ENCODE results near the gene TSPAN32. TPM values are rescaled to one million over a fixed set of nuclear protein-coding genes. Genes with fewer than 3 reads are reported as not detected.
"Not testable (repeated sequence)": the region's sequence is repeated elsewhere in the genome, so short reads cannot be mapped to it uniquely, and the experiment has no call there.

TSPAN32 gene
- total RNA-seq, 1 experiment from 2014 or later, result not detected

GRCh38 chr11:2331404-2331803 lies 29.6 kb downstream of the TSPAN32 start:
- in situ Hi-C loops (cut with HindIII; ENCODE audit: low pct_unique_long_range_greater_than_20kb, low sequenced_read_pairs), result no loop called here
- Histone ChIP-seq H3K9me3 (ENCODE audit: control insufficient read depth, insufficient read depth, low read depth, low read length) (peaks cover 5% of the 10 kb centered on the region; the same call in 1 of the 2 replicates), H3K4me1 (ENCODE audit: control insufficient read depth, insufficient read depth, low read length) (no peaks in the 10 kb centered on the region), H3K4me3 (ENCODE audit: low read depth in 2 of 2, low read length in 2 of 2) (no peak overlapping the region), H3K36me3 (ENCODE audit: control insufficient read depth, insufficient read depth, low read length) (no peaks in the 10 kb centered on the region), H3K27ac (ENCODE audit: low read length) (no peak overlapping the region), H3K27me3 (ENCODE audit: control insufficient read depth, insufficient read depth, low read length) (no peaks in the 10 kb centered on the region; the same call in 1 of the 2 replicates)
- POLR2A ChIA-PET, result no interaction called here
- no peak for ATAC-seq
- no TSS peak for BruUV-seq (replicated peaks)
- TF ChIP-seq POLR2AphosphoS5 (IDR thresholded peaks at IDR 0.05; ENCODE audit: low read depth, low read length) (no peak), TCF7L2 (IDR thresholded peaks at IDR 0.05; ENCODE audit: low read depth, low read length) (no peak), SIN3A (IDR thresholded peaks at IDR 0.05; ENCODE audit: borderline replicate concordance, insufficient read depth, low read depth, low read length) (no peak), REST (IDR thresholded peaks at IDR 0.05; ENCODE audit: insufficient read depth in 1 of 2, low read depth in 2 of 2, low read length in 1 of 2) (no peak), CTCF (IDR thresholded peaks at IDR 0.05) (no peak)
- CTCF ChIA-PET, result interaction anchor here (0.7 kb wide), 1 partner anchor 91 kb away, joined by 7 read pairs; no protein-coding TSS in a partner anchor
- intact Hi-C loops (cut with micrococcal nuclease; ENCODE audit: unreplicated experiment), result no loop called here
- DNase-seq (ENCODE audit: low read depth, low spot score), result no peak

GRCh38 chr11:2332569-2332968 lies 30.8 kb downstream of the TSPAN32 start:
- H3K4me1 ChIP-seq (ENCODE audit: control insufficient read depth, insufficient read depth, low read length); intact Hi-C loops (cut with micrococcal nuclease; ENCODE audit: unreplicated experiment); H3K27ac ChIP-seq (ENCODE audit: low read length); H3K9me3 ChIP-seq (ENCODE audit: control insufficient read depth, insufficient read depth, low read depth, low read length); in situ Hi-C loops (cut with HindIII; ENCODE audit: low pct_unique_long_range_greater_than_20kb, low sequenced_read_pairs); BruUV-seq (replicated peaks); H3K27me3 ChIP-seq (ENCODE audit: control insufficient read depth, insufficient read depth, low read length); H3K36me3 ChIP-seq (ENCODE audit: control insufficient read depth, insufficient read depth, low read length); POLR2A ChIA-PET; DNase-seq (ENCODE audit: low read depth, low spot score); H3K4me3 ChIP-seq (ENCODE audit: low read depth in 2 of 2, low read length in 2 of 2); ATAC-seq; CTCF ChIA-PET: not testable (repeated sequence)

GRCh38 chr11:2333486-2334205 lies 31.8 kb downstream of the TSPAN32 start:
- POLR2A ChIA-PET; in situ Hi-C loops (cut with HindIII; ENCODE audit: low pct_unique_long_range_greater_than_20kb, low sequenced_read_pairs); DNase-seq (ENCODE audit: low read depth, low spot score); intact Hi-C loops (cut with micrococcal nuclease; ENCODE audit: unreplicated experiment); BruUV-seq (replicated peaks); CTCF ChIA-PET; ATAC-seq; H3K36me3 ChIP-seq (ENCODE audit: control insufficient read depth, insufficient read depth, low read length); H3K4me3 ChIP-seq (ENCODE audit: low read depth in 2 of 2, low read length in 2 of 2); H3K4me1 ChIP-seq (ENCODE audit: control insufficient read depth, insufficient read depth, low read length); H3K27ac ChIP-seq (ENCODE audit: low read length); H3K9me3 ChIP-seq (ENCODE audit: control insufficient read depth, insufficient read depth, low read depth, low read length): not testable (repeated sequence)
- peaks cover 11% of the 10 kb centered on the region for H3K27me3 ChIP-seq (ENCODE audit: control insufficient read depth, insufficient read depth, low read length)

- intact Hi-C loops (cut with micrococcal nuclease; ENCODE audit: unreplicated experiment); H3K36me3 ChIP-seq (ENCODE audit: control insufficient read depth, insufficient read depth, low read length); DNase-seq (ENCODE audit: low read depth, low spot score); H3K27ac ChIP-seq (ENCODE audit: low read length); H3K4me3 ChIP-seq (ENCODE audit: low read depth in 2 of 2, low read length in 2 of 2); CTCF ChIA-PET; ATAC-seq; H3K9me3 ChIP-seq (ENCODE audit: control insufficient read depth, insufficient read depth, low read depth, low read length); H3K4me1 ChIP-seq (ENCODE audit: control insufficient read depth, insufficient read depth, low read length); BruUV-seq (replicated peaks); POLR2A ChIA-PET; in situ Hi-C loops (cut with HindIII; ENCODE audit: low pct_unique_long_range_greater_than_20kb, low sequenced_read_pairs): not testable (repeated sequence)
- H3K27me3 ChIP-seq (ENCODE audit: control insufficient read depth, insufficient read depth, low read length), result peaks cover 15% of the 10 kb centered on the region
Measured at GRCh38 chr11:2335286-2335685, 33.5 kb downstream of the TSPAN32 start.

- intact Hi-C loops (cut with micrococcal nuclease; ENCODE audit: unreplicated experiment), result not testable (repeated sequence)
Measured at GRCh38 chr11:2338760-2339159, 36.9 kb downstream of the TSPAN32 start.

More at GRCh38 chr11:2338760-2339159, 36.9 kb downstream of the TSPAN32 start:
- H3K36me3 ChIP-seq (ENCODE audit: control insufficient read depth, insufficient read depth, low read length); H3K4me3 ChIP-seq (ENCODE audit: low read depth in 2 of 2, low read length in 2 of 2); H3K27ac ChIP-seq (ENCODE audit: low read length); H3K4me1 ChIP-seq (ENCODE audit: control insufficient read depth, insufficient read depth, low read length); BruUV-seq (replicated peaks); DNase-seq (ENCODE audit: low read depth, low spot score); POLR2A ChIA-PET; H3K9me3 ChIP-seq (ENCODE audit: control insufficient read depth, insufficient read depth, low read depth, low read length); ATAC-seq; in situ Hi-C loops (cut with HindIII; ENCODE audit: low pct_unique_long_range_greater_than_20kb, low sequenced_read_pairs); CTCF ChIA-PET: not testable (repeated sequence)
- H3K27me3 ChIP-seq (ENCODE audit: control insufficient read depth, insufficient read depth, low read length), result peaks cover 22% of the 10 kb centered on the region
